Mesenchymal stem cell (in vitro differentiated cells and primary cell): ENCODE data around the gene SLC46A1.

Source experiments
- DNase-seq: peaks from one replicate; pipeline ENCODE4 v3.0.0-alpha.2; 2013
- H2AFZ ChIP-seq: one replicate; pipeline ENCODE4 v1.6.1; 2013; ENCODE audit warnings: low read depth, mild to moderate bottlenecking, control low read depth, inconsistent platforms, low read length, moderate library complexity
- H2AK5ac ChIP-seq: 2 replicates; pipeline ENCODE4 v1.6.1; 2013; ENCODE audit warnings: low read length, moderate library complexity, mild to moderate bottlenecking, inconsistent platforms; ENCODE audit not compliant: severe bottlenecking
- H2BK120ac ChIP-seq: one replicate; pipeline ENCODE4 v1.6.1; 2013; ENCODE audit warnings: low read depth, mild to moderate bottlenecking, inconsistent platforms, low read length, moderate library complexity
- H2BK12ac ChIP-seq, 2 experiments: one replicate each; pipeline ENCODE4 v1.6.1; 2013; ENCODE audit warnings: inconsistent platforms in 2 of 2, low read length in 2 of 2, mild to moderate bottlenecking in 2 of 2, moderate library complexity in 2 of 2, control low read depth in 1 of 2
- H2BK15ac ChIP-seq: one replicate; pipeline ENCODE4 v1.6.1; 2013; ENCODE audit warnings: mild to moderate bottlenecking, low read depth, inconsistent platforms; ENCODE audit not compliant: poor library complexity, severe bottlenecking
- H2BK5ac ChIP-seq: 2 replicates; pipeline ENCODE4 v1.6.1; 2013; ENCODE audit warnings: low read depth, mild to moderate bottlenecking, low read length, control low read depth, inconsistent platforms; ENCODE audit not compliant: poor library complexity, severe bottlenecking
- H3K14ac ChIP-seq, 2 experiments: one replicate each; pipeline ENCODE4 v1.6.1; 2013; ENCODE audit warnings: inconsistent platforms in 2 of 2, low read length in 2 of 2, control low read depth in 1 of 2, mild to moderate bottlenecking in 1 of 2, moderate library complexity in 1 of 2
- H3K18ac ChIP-seq, 2 experiments: one replicate each; pipeline ENCODE4 v1.6.1; 2013; ENCODE audit warnings: inconsistent platforms in 2 of 2, low read length in 2 of 2, control low read depth in 1 of 2, low read depth in 1 of 2, mild to moderate bottlenecking in 1 of 2
- H3K23ac ChIP-seq, 2 experiments: one replicate each; pipeline ENCODE4 v1.6.1; 2013; ENCODE audit warnings: inconsistent platforms in 2 of 2, low read length in 2 of 2, mild to moderate bottlenecking in 2 of 2, moderate library complexity in 2 of 2, control low read depth in 1 of 2
- H3K27ac ChIP-seq: 2 replicates; pipeline ENCODE4 v1.5.1; 2013; ENCODE audit warnings: mild to moderate bottlenecking, moderate library complexity, low read length, control low read depth, inconsistent platforms; ENCODE audit not compliant: poor library complexity, severe bottlenecking
- H3K27me3 ChIP-seq, 2 experiments: 2 replicates each; pipeline versions ENCODE4 v1.6.1 to v1.7.0; 2013; ENCODE audit warnings: low read length in 2 of 2, mild to moderate bottlenecking in 2 of 2, moderate library complexity in 2 of 2, control low read depth in 1 of 2, inconsistent platforms in 1 of 2; ENCODE audit not compliant: control insufficient read depth in 1 of 2, insufficient read depth in 1 of 2
- H3K36me3 ChIP-seq, 2 experiments: 2 replicates each; pipeline versions ENCODE4 v1.6.1 to v1.7.0; 2013; ENCODE audit warnings: low read length in 2 of 2, control low read depth in 1 of 2, inconsistent platforms in 1 of 2, low read depth in 1 of 2, mild to moderate bottlenecking in 1 of 2; ENCODE audit not compliant: insufficient read depth in 2 of 2, control insufficient read depth in 1 of 2
- H3K4ac ChIP-seq, 2 experiments: one replicate each; pipeline ENCODE4 v1.6.1; 2013; ENCODE audit warnings: inconsistent platforms in 2 of 2, low read length in 2 of 2, mild to moderate bottlenecking in 2 of 2, moderate library complexity in 2 of 2, control low read depth in 1 of 2, low read depth in 1 of 2
- H3K4me1 ChIP-seq: 2 replicates; pipeline ENCODE4 v1.6.1; 2013; ENCODE audit warnings: low read depth, low read length, control low read depth; ENCODE audit not compliant: control insufficient read depth, insufficient read depth
- H3K4me2 ChIP-seq: 2 replicates; pipeline ENCODE4 v1.6.1; 2013; ENCODE audit warnings: low read length, mild to moderate bottlenecking, inconsistent platforms; ENCODE audit not compliant: poor library complexity, severe bottlenecking
- H3K4me3 ChIP-seq, 2 experiments: 2 replicates each; pipeline versions ENCODE4 v1.5.1 to v1.7.0; 2013; ENCODE audit warnings: low read length in 2 of 2, mild to moderate bottlenecking in 2 of 2, control low read depth in 1 of 2, low read depth in 1 of 2; ENCODE audit not compliant: insufficient read depth in 1 of 2
- H3K79me1 ChIP-seq: replicated peaks from 2 replicates; pipeline ENCODE4 v1.6.1; 2013; ENCODE audit warnings: mild to moderate bottlenecking, control low read depth, low read length, inconsistent platforms; ENCODE audit not compliant: poor library complexity, severe bottlenecking
- H3K9ac ChIP-seq: 2 replicates; pipeline ENCODE4 v1.7.0; 2013; ENCODE audit warnings: mild to moderate bottlenecking, low read length, moderate library complexity
- H3K9me3 ChIP-seq: 2 replicates; pipeline ENCODE4 v1.7.0; 2013; ENCODE audit warnings: mild to moderate bottlenecking, low read length; ENCODE audit not compliant: control insufficient read depth
- H4K8ac ChIP-seq: one replicate; pipeline ENCODE4 v1.6.1; 2013; ENCODE audit warnings: inconsistent platforms, mild to moderate bottlenecking, low read length, moderate library complexity
- H4K91ac ChIP-seq: one replicate; pipeline ENCODE4 v1.6.1; 2013; ENCODE audit warnings: mild to moderate bottlenecking, low read length, inconsistent platforms
- WGBS: methylation state at CpG from one replicate; pipeline ENCODE4 v1.1.7; 2013; ENCODE audit warnings: mixed read lengths; 5-methylcytosine and 5-hydroxymethylcytosine counted together

Gene SLC46A1

GRCh38 chr17:28345419-28346198 lies 60.4 kb downstream of the SLC46A1 start:
- Histone ChIP-seq H3K14ac (no peak overlapping the region), H2BK12ac (no peak overlapping the region), H3K9me3 (no peaks in the 10 kb centered on the region), H3K4ac (no peak overlapping the region), H2BK15ac (no peak overlapping the region), H3K9ac (peak overlapping the region; percentile 67), H3K36me3 (peaks cover 76 to 98% of the 10 kb centered on the region in 2 experiments), H3K79me1 (peaks cover 32% of the 10 kb centered on the region), H2BK5ac (no peak overlapping the region), H2AK5ac (peak overlapping the region; percentile 62), H3K27ac (peak overlapping the region; percentile 91), H3K23ac (no peak overlapping the region), H3K4me1 (peaks cover 16% of the 10 kb centered on the region), H2BK120ac (no peak overlapping the region), H4K91ac (no peak overlapping the region), H3K27me3 (no peaks in the 10 kb centered on the region), H3K4me2 (no peak overlapping the region), H3K18ac (no peak overlapping the region), H3K4me3 (no peak overlapping the region), H4K8ac (no peak overlapping the region), H2AFZ (no peak overlapping the region)
- 96% methylated on average over 13 of the region's 13 CpGs for WGBS
- DNase-seq = no peak
